ENCODE measurements around the gene TTC9.

TTC9 gene

DNA sequence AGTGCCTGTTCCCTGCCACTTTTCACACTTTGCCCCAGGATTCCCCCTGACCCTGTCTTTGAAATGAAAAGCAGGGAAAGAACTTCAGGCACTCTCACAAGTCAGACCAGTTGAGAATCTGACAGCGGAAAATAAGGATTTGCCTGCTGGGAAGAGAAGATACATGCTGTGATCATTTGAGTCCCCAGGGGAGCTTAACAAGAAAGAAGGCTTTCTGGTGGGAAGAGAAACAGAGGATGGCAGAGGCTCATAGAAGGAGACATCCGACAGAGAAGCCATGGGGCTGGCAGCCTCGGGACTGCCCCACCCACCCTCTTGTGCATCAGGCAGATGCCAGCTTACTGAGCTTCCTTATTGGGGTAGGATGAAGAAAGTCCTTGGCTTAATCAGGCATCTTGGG is 11.9 kb downstream of the TTC9 start:
- H3K4me3 ChIP-seq (ENCODE audit: low read depth, low read length): no peak overlapping the region
- TF ChIP-seq, protein P1, sequence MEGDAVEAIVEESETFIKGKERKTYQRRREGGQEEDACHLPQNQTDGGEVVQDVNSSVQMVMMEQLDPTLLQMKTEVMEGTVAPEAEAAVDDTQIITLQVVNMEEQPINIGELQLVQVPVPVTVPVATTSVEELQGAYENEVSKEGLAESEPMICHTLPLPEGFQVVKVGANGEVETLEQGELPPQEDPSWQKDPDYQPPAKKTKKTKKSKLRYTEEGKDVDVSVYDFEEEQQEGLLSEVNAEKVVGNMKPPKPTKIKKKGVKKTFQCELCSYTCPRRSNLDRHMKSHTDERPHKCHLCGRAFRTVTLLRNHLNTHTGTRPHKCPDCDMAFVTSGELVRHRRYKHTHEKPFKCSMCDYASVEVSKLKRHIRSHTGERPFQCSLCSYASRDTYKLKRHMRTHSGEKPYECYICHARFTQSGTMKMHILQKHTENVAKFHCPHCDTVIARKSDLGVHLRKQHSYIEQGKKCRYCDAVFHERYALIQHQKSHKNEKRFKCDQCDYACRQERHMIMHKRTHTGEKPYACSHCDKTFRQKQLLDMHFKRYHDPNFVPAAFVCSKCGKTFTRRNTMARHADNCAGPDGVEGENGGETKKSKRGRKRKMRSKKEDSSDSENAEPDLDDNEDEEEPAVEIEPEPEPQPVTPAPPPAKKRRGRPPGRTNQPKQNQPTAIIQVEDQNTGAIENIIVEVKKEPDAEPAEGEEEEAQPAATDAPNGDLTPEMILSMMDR (IDR thresholded peaks at IDR 0.05; ENCODE audit: borderline replicate concordance, insufficient read depth, low read depth, low read length): no peak

DNA sequence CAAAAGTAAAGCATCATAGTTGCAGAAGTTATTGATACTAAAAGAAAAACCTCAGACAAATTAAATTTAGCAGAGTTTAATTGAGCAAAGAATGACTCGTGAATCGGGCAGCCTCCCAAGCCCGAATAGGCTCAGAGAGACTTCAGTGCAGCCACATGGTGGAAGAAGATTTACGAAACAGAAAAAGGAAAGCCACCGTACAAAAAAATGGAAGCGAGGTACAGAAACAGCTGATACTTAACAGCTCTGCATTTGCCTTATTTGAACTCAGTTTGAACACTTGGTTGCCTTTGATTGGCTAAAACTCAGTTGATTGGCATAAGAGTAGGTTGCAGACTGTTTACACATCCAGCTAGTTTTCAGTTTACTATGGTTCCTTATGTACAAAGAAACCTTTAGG is 12.9 kb downstream of the TTC9 start:
- TF ChIP-seq, protein P1 (IDR thresholded peaks at IDR 0.05; ENCODE audit: borderline replicate concordance, insufficient read depth, low read depth, low read length): no peak

DNA sequence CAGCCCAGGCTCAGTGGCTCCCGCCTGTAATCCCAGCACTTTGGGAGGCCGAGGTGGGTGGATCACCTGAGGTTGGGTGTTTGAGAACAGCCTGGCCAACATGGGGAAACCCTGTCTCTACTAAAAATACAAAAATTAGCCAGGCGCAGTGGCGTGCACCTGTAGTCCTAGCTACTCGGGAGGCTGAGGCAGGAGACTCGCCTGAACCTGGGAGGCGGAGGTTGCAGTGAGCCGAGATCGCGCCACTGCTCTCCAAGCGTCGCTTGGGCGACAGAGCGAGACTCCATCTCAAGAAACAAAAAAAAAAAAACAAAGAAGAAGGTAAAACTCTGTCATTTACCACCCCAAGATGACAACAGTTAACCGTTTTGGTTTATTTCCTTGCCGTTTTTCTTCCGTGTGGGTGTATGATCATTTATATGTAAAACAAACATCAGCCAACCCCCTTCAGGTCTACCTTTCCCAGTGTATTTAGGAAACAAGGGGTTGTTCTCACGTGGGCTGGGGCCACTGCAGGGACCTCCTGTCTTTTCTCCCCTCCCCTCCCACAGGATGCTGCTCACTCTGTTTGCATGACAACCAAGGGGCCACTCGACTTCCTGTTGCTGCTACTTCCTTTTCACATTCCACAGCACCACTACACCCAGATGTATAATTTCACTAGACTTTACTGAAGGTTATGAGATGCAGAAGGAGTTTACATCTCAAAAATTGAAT is 13.6 kb downstream of the TTC9 start:
- TF ChIP-seq, protein P1 (IDR thresholded peaks at IDR 0.05; ENCODE audit: borderline replicate concordance, insufficient read depth, low read depth, low read length): no peak

More for the DNA sequence above, 12.9 kb downstream of the TTC9 start:
- no peak overlapping the region for H3K4me3 ChIP-seq (ENCODE audit: low read depth, low read length)

DNA sequence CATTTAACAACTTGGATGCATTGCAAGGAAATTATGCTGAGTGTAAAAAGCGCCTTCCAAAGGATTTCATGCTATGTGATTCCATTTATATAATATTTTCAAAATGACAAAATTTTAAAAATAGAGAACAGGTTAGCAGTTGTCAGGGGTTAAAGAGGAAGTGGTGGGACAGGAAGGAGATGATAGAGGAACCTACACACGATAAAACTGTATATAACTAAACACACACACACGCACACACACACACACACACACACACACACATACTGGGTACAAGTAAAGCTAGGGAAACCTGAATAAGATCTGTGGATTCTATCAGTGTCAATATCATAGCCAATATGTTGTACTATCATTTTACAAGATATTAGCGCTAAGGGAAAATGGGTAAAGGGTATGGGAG is 17.2 kb downstream of the TTC9 start:
- H3K4me3 ChIP-seq (ENCODE audit: low read depth, low read length): no peak overlapping the region
- TF ChIP-seq, protein P1 (IDR thresholded peaks at IDR 0.05; ENCODE audit: borderline replicate concordance, insufficient read depth, low read depth, low read length): no peak

More for the DNA sequence above, 13.6 kb downstream of the TTC9 start:
- H3K4me3 ChIP-seq (ENCODE audit: low read depth, low read length): no peak overlapping the region

DNA sequence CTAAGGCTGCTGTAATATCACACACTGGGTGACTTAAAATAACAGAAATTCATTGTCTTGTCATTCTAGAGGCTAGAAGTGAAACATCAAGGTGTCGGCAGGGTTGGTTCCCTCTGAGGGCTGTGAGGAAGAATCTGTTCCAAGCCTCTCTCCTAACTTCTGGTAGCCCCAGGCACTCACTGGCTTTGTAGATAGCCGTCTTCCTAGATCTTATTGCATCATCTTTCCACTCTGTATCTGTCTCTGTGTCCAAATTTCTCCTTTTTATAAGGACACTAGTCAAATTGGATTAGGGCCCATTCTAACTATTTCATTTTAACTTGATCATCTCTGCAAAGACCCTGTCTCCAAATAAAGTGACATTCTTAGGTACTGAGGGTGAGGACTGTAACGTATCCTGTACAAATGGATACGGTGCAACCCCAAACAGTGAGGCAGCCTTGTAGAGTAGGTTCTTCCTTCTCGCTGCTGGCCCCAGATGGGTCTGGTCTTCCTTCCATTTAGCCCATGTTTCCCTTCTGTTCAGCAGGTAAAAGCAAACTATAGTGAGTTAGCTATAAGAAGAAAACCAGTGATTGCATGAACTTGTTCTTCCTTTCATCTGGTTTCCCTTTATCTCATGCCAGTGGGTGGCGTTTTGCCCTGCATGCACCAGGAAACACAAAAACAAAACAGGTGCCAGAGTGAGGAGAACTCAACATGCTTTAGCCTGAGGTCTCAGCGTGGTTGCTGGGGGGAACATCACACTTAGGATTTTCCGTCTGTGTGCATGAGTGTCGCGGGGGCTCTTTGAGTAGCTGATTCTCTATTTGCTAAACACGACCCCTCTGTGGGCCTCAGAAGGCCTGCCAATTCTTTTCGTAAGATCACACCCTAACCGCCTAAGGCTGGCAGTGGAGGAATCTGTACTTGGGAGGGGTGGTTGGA is 19.5 kb downstream of the TTC9 start:
- no peak overlapping the region for H3K4me3 ChIP-seq (ENCODE audit: low read depth, low read length)
- TF ChIP-seq, protein P1 (IDR thresholded peaks at IDR 0.05; ENCODE audit: borderline replicate concordance, insufficient read depth, low read depth, low read length): no peak; the same call in 1 of the 2 replicates

DNA sequence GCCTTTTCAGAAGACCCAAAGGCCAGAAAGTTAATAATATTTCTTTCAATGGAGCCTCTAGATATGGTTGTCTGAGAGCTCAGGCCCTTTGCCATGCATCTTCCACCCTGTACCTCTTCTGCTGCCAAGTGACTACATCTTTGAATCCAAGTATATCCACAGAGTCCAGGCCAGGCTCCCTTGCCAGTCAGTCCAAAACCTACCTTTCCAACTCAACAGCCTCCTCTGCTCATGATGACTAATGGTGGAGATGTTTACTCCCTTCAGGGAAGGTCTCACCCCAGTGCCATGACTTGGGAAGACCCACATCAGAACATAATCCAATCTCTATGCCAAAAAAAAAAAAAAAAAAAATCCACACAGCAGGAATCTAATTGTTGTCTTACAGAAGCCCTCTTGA is 20.4 kb downstream of the TTC9 start:
- TF ChIP-seq, protein P1 (IDR thresholded peaks at IDR 0.05; ENCODE audit: borderline replicate concordance, insufficient read depth, low read depth, low read length): no peak
- H3K4me3 ChIP-seq (ENCODE audit: low read depth, low read length): no peak overlapping the region

Data from GM12875 (cell line).